ENCODE results near the gene HNRNPA0.

Gene HNRNPA0

DNA sequence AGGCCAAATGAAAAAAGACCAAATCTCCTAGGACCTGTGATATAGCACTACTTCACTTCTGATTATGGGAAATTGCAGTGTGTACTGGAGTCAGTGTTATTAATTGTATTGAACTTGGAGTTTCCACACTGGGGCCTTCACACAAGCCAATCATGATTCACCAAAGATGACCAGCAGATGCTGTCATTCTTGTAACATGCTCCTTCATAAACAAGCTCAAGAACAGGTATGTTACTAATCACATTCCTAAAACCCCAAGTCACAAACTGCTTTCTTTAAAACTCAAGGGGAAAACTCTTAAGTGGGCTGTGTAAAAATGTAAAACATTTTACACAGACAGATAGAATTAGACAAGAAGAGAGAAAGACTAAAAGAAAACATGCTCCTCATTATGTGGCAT, 23.8 kb downstream of the HNRNPA0 start:
- peaks cover 3 to 7% of the 10 kb centered on the region in 2 donors for H3K4me1 Mint-ChIP-seq (ENCODE audit: low read depth in 2 of 2)
- DNase-seq (no peak), ATAC-seq (replicated peaks) (no peak)
- H3K27ac Mint-ChIP-seq, result no peak overlapping the region
- no peaks in the 10 kb centered on the region for H3K27me3 Mint-ChIP-seq
- no peaks in the 10 kb centered on the region for H3K36me3 Mint-ChIP-seq (ENCODE audit: insufficient read depth)
- H3K4me3 Mint-ChIP-seq, result no peak overlapping the region
- no peaks in the 10 kb centered on the region for H3K9me3 Mint-ChIP-seq

DNA sequence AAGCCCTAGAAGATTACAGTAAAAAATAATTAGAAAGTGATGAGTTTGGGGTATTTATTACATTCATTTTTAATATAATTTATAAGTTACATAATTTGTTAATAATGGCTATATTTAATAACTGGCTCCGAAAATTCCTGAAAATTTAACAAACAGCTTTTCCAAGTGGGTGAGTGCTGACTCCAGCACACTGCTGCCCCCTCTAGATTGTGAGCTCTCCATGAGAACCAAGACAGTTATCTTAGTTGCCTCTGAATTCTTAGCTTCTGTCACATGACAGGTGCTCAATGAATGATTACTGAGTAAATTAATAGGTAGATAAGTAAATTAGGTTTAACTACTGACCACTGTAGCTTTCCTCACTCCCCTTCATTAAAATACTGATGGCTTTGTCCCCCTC, 26.1 kb downstream of the HNRNPA0 start:
- no peaks in the 10 kb centered on the region for H3K36me3 Mint-ChIP-seq (ENCODE audit: insufficient read depth)
- DNase-seq (no peak), ATAC-seq (replicated peaks) (no peak)
- no peak overlapping the region for H3K4me3 Mint-ChIP-seq
- no peaks in the 10 kb centered on the region for H3K27me3 Mint-ChIP-seq
- H3K9me3 Mint-ChIP-seq, result no peaks in the 10 kb centered on the region
- H3K27ac Mint-ChIP-seq, result no peak overlapping the region
- H3K4me1 Mint-ChIP-seq (ENCODE audit: low read depth in 2 of 2), result no peaks in the 10 kb centered on the region

DNA sequence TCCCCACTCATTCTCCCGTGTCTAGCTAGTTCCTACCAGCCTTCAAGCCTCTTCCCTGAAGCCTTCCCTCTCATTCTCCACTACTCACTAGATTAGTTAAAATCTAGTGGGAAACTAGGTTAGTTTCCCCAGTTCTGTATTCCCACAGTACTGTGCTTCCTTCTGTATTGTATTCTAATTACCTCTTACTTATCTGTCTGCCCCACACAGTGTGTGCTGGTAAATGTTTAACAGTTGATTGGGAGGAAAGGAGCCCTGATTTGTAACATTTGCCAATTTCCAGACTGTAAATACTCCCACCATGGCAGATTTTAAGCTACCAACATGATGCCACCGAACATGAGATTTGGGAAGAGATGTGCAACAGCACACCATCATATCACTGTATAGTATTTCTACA, 26.5 kb downstream of the HNRNPA0 start:
- H3K4me1 Mint-ChIP-seq (ENCODE audit: low read depth in 2 of 2), result no peaks in the 10 kb centered on the region

DNA sequence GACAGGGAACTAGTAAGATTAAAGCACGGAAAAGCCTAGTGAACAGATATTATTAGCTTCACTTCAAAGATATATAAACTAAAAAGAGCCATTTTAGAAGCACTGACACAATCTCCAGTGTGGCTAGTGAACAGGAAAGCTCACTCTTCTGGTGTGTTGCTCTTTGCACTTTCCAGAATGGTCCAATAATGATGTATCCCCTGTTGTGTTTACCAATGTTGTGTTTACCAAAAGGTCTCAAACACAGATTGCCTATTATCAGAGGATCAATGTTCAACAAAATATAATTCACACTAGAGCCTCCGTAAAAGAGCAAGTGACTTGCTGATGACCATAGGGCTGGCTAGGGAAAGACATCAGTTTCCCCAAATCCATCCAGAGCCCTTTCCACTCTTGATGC, 29.9 kb downstream of the HNRNPA0 start:
- Mint-ChIP-seq H3K27ac (no peak overlapping the region), H3K36me3 (ENCODE audit: insufficient read depth) (no peaks in the 10 kb centered on the region), H3K27me3 (no peaks in the 10 kb centered on the region), H3K4me1 (ENCODE audit: low read depth in 2 of 2) (peaks cover 0 to 3% of the 10 kb centered on the region in 2 donors), H3K9me3 (no peaks in the 10 kb centered on the region), H3K4me3 (no peak overlapping the region)
- no peak for DNase-seq
- no peak for ATAC-seq (replicated peaks)

More for the DNA sequence above, 26.5 kb downstream of the HNRNPA0 start:
- no peak overlapping the region for H3K4me3 Mint-ChIP-seq
- no peaks in the 10 kb centered on the region for H3K36me3 Mint-ChIP-seq (ENCODE audit: insufficient read depth)
- no peak overlapping the region for H3K27ac Mint-ChIP-seq
- DNase-seq, result no peak
- no peaks in the 10 kb centered on the region for H3K9me3 Mint-ChIP-seq
- H3K27me3 Mint-ChIP-seq, result no peaks in the 10 kb centered on the region
- no peak for ATAC-seq (replicated peaks)

GRCh38 chr5:137718611-137719010, 35.6 kb downstream of the HNRNPA0 start:
- H3K27ac Mint-ChIP-seq, result no peak overlapping the region
- no peak for DNase-seq
- ATAC-seq (replicated peaks), result no peak
- H3K27me3 Mint-ChIP-seq, result no peaks in the 10 kb centered on the region
- no peaks in the 10 kb centered on the region for H3K9me3 Mint-ChIP-seq
- peaks cover 0 to 3% of the 10 kb centered on the region in 2 donors for H3K4me1 Mint-ChIP-seq (ENCODE audit: low read depth in 2 of 2)
- H3K36me3 Mint-ChIP-seq (ENCODE audit: insufficient read depth), result no peaks in the 10 kb centered on the region
- H3K4me3 Mint-ChIP-seq, result no peak overlapping the region

- ATAC-seq (replicated peaks), result no peak
- Mint-ChIP-seq H3K27ac (no peak overlapping the region), H3K9me3 (no peaks in the 10 kb centered on the region), H3K36me3 (ENCODE audit: insufficient read depth) (no peaks in the 10 kb centered on the region), H3K4me1 (ENCODE audit: low read depth in 2 of 2) (peaks cover 0 to 3% of the 10 kb centered on the region in 2 donors), H3K4me3 (no peak overlapping the region), H3K27me3 (no peaks in the 10 kb centered on the region)
- DNase-seq, result no peak
Measured at GRCh38 chr5:137716337-137716736, 37.8 kb downstream of the HNRNPA0 start.

GRCh38 chr5:137715456-137715855, 38.7 kb downstream of the HNRNPA0 start:
- no peaks in the 10 kb centered on the region for H3K4me1 Mint-ChIP-seq (ENCODE audit: low read depth in 2 of 2)
- DNase-seq (no peak), ATAC-seq (replicated peaks) (no peak)
- H3K27ac Mint-ChIP-seq, result no peak overlapping the region
- no peaks in the 10 kb centered on the region for H3K36me3 Mint-ChIP-seq (ENCODE audit: insufficient read depth)
- H3K9me3 Mint-ChIP-seq, result no peaks in the 10 kb centered on the region
- H3K4me3 Mint-ChIP-seq, result no peak overlapping the region
- no peaks in the 10 kb centered on the region for H3K27me3 Mint-ChIP-seq

DNA sequence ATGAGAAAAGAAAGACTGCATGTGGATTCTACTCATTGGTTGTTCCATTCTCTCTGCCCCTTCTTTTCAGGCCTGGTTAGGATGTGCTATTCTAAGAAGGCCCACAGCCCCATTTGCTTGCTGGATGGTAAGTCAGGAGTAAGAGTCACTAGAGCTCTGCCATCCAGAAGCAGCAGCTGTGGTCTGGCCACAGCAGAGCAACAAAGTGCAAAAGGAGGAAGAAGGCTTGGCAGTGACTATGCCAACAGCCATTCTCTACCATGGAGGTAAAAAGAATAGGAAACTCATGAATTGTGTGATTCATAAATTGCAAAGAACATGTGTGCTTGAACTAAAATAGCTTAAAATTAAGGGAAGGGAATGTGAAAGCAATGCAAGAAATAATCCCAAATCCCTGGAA, 39.2 kb downstream of the HNRNPA0 start:
- no peak overlapping the region for H3K4me3 Mint-ChIP-seq
- no peak for ATAC-seq (replicated peaks)

GRCh38 chr5:137714494-137714893, 39.7 kb downstream of the HNRNPA0 start:
- no peak for ATAC-seq (replicated peaks)

More for the DNA sequence above, 39.2 kb downstream of the HNRNPA0 start:
- Mint-ChIP-seq H3K4me1 (ENCODE audit: low read depth in 2 of 2) (no peaks in the 10 kb centered on the region), H3K27me3 (no peaks in the 10 kb centered on the region), H3K9me3 (no peaks in the 10 kb centered on the region), H3K36me3 (ENCODE audit: insufficient read depth) (no peaks in the 10 kb centered on the region), H3K27ac (no peak overlapping the region)
- no peak for DNase-seq

GRCh38 chr5:137712139-137712667, 42.0 kb downstream of the HNRNPA0 start:
- Mint-ChIP-seq H3K27me3 (no peaks in the 10 kb centered on the region), H3K27ac (no peak overlapping the region), H3K4me3 (no peak overlapping the region), H3K4me1 (ENCODE audit: low read depth in 2 of 2) (no peaks in the 10 kb centered on the region), H3K9me3 (no peaks in the 10 kb centered on the region), H3K36me3 (ENCODE audit: insufficient read depth) (peaks cover 3% of the 10 kb centered on the region)
- DNase-seq (no peak), ATAC-seq (replicated peaks) (no peak)

More at GRCh38 chr5:137714494-137714893, 39.7 kb downstream of the HNRNPA0 start:
- Mint-ChIP-seq H3K27ac (no peak overlapping the region), H3K27me3 (no peaks in the 10 kb centered on the region), H3K36me3 (ENCODE audit: insufficient read depth) (no peaks in the 10 kb centered on the region), H3K4me1 (ENCODE audit: low read depth in 2 of 2) (no peaks in the 10 kb centered on the region), H3K9me3 (no peaks in the 10 kb centered on the region), H3K4me3 (no peak overlapping the region)
- DNase-seq, result no peak

GRCh38 chr5:137710086-137710485, 44.1 kb downstream of the HNRNPA0 start:
- Mint-ChIP-seq H3K27ac (no peak overlapping the region), H3K4me3 (no peak overlapping the region), H3K9me3 (no peaks in the 10 kb centered on the region), H3K4me1 (ENCODE audit: low read depth in 2 of 2) (no peaks in the 10 kb centered on the region), H3K27me3 (no peaks in the 10 kb centered on the region), H3K36me3 (ENCODE audit: insufficient read depth) (peaks cover 3% of the 10 kb centered on the region)
- DNase-seq (no peak), ATAC-seq (replicated peaks) (no peak)

- H3K27me3 Mint-ChIP-seq, result no peaks in the 10 kb centered on the region
- peaks cover 3% of the 10 kb centered on the region for H3K36me3 Mint-ChIP-seq (ENCODE audit: insufficient read depth)
- no peaks in the 10 kb centered on the region for H3K4me1 Mint-ChIP-seq (ENCODE audit: low read depth in 2 of 2)
- H3K4me3 Mint-ChIP-seq, result no peak overlapping the region
- DNase-seq (no peak), ATAC-seq (replicated peaks) (no peak)
- H3K27ac Mint-ChIP-seq, result no peak overlapping the region
- H3K9me3 Mint-ChIP-seq, result no peaks in the 10 kb centered on the region
Measured at GRCh38 chr5:137708796-137709559, 45.2 kb downstream of the HNRNPA0 start.

- ATAC-seq (replicated peaks) (no peak), DNase-seq (no peak)
- Mint-ChIP-seq H3K4me1 (ENCODE audit: low read depth in 2 of 2) (no peaks in the 10 kb centered on the region), H3K36me3 (ENCODE audit: insufficient read depth) (peaks cover 3% of the 10 kb centered on the region), H3K27ac (no peak overlapping the region), H3K27me3 (no peaks in the 10 kb centered on the region), H3K9me3 (no peaks in the 10 kb centered on the region), H3K4me3 (no peak overlapping the region)
Measured at GRCh38 chr5:137708062-137708461, 46.1 kb downstream of the HNRNPA0 start.

DNA sequence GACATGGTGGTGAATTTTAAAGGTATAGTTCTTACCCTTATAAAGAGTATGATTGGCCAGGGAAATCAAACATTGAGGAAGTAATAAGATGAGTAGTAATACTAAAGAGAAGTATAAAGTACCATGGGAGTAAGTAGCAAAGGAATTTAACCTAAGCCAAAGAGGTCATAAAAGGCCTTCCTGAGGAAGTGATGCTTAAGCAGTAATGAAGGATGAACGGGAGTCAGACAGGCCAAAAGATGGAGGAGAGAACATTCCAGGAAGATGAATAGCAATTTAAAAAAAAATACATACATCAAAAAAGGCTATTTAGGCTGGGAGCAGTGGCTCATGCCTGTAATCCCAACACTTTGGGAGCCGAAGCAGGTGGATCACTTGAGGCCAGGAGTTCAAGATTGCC, 47.3 kb downstream of the HNRNPA0 start:
- H3K36me3 Mint-ChIP-seq (ENCODE audit: insufficient read depth), result peaks cover 3% of the 10 kb centered on the region
- no peaks in the 10 kb centered on the region for H3K9me3 Mint-ChIP-seq
- H3K27me3 Mint-ChIP-seq, result no peaks in the 10 kb centered on the region
- H3K4me1 Mint-ChIP-seq (ENCODE audit: low read depth in 2 of 2), result peaks cover 0 to 3% of the 10 kb centered on the region in 2 donors
- DNase-seq, result no peak
- no peak overlapping the region for H3K4me3 Mint-ChIP-seq
- ATAC-seq (replicated peaks), result no peak
- H3K27ac Mint-ChIP-seq, result no peak overlapping the region

Data from effector memory CD8-positive, alpha-beta T cell (primary cell).